ENCODE measurements around the gene MESD. TPM values are rescaled to one million over a fixed set of nuclear protein-coding genes. Genes with fewer than 3 reads are reported as not detected.

MESD gene
- total RNA-seq, result 10 to 100 TPM; 26.2 to 36.0 TPM

DNA sequence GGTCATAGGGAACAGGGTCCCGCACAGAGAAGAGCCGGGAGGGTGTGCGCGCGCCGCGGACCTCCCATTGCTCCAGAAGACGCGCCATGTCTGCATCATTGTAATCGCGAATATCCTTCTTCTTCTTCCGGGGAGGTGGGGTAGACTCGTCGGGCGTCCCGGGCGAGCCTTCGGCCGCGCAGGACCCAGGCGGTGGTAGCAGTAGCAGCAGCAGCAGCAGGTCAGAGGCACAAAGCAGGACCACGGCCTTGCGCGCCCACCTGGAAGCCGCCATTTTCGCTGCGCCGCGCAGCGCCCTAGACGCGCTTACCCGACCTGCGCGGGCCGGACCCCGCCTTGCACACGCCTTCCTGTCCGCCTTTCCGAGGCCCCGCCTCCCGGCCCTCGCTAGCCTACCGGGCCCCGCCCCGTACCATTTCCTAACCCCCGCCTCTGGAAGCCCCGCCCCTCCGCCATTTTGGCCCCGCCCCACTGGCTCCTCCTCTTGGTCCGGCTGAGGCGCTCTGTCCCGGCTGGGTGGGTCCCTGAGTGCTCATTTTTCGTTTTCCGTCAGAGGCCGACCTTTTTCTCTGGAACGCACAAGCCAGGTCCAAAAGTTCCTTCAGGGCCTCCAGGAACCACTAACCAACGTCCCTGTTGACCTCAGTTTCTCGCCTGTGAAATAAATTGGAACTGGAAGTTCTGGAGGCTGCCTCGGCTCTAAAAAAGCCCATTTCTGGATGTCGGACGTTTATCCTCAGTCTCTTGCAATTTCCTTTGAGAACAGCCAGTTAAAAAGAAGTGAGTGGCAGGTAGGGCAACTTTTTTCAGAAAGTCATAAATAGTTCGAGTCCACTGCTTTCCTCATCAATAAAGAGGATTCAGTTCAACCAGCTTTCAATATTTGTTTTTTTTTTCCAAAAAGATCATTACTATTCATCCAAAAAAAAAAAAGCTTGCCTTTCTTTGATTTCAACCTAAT lies at the start of gene MESD:
Gene MESD (minus strand): TSS at position 302 of the 961 bp plus-strand sequence. CDS start 28 bp downstream, at position 274.

DNA sequence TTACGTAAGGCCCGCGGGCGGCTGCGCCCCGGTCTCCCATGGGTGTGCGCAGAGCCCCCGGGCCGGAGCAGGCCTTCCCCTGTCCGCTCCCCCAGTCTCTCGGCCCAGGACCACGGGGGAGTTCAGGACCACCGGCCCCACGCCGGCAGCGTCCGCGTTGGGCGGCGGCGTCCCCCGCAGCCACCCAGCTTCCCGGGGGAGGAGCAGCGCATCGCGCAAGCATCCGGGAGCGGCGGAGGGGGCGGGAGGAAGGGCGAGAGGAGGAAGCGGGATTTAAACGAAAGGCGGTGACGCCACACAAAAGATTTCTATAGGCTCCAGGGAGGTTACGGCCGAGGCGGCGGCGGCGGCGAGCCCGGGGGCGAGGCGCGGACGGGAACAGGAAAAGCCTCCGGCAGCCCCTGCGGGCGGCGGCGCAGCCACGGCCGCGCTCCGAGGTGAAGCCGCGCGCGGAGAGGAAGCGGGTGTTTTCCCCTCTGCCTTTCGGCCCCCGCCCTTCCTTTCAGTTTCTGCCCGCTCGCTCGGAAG lies 11.1 kb upstream of the MESD start, which contains the start of gene TLNRD1:
Gene TLNRD1 (plus strand): TSS at position 300 of the 528 bp plus-strand sequence. CDS start 1,349 bp downstream, outside the sequence.

Small RNA genes lying within 50 kb of the gene (small RNA-seq; reads per million reads assigned to genes)
- gene MIR4514, result 0 reads per million in 2 donors

Other genes with a start within 250 kb of the MESD start
- 1 to 10 TPM; 1.0 to 9.7 TPM for gene CEMIP, start 210.4 kb downstream of the MESD start, total RNA-seq
- 10 to 100 TPM; 39.2 to 41.6 TPM for gene TLNRD1, start 11.1 kb upstream of the MESD start, total RNA-seq
- gene CFAP161, start 144.5 kb upstream of the MESD start, total RNA-seq, result under 1 TPM; 0.67 to 0.69 TPM
- 10 to 100 TPM; 15.5 to 16.0 TPM for gene IL16, start 207.1 kb upstream of the MESD start, total RNA-seq

Data from melanocyte of skin (primary cell).